CD4-positive, CD25-positive, alpha-beta regulatory T cell (primary cell): ENCODE results near the gene LY6G6F. TPM values are rescaled to one million over a fixed set of nuclear protein-coding genes. Genes with fewer than 3 reads are reported as not detected.
A peak's percentile ranks its signal among the peaks of the same experiment; 100 is the strongest.

Experiments used
- ATAC-seq, 2 donors: fragments of 150-1000 bp; cut with Tn5 transposase; one replicate each; pipeline ENCODE4 v1.10.0; 2021; ENCODE audit warnings: low read depth in 2 of 2, moderate number of reproducible peaks in 2 of 2, moderate library complexity in 1 of 2
- DNase-seq, 3 donors: peaks; one replicate each; pipeline versions ENCODE4 v3.0.0 to v3.0.0-alpha.2; 2012 to 2022; ENCODE audit warnings: mixed read lengths in 1 of 3
- H3K27ac ChIP-seq: one replicate; pipeline ENCODE4 v1.7.0; 2013; ENCODE audit warnings: mild to moderate bottlenecking, low read length; ENCODE audit not compliant: insufficient read depth, poor library complexity, severe bottlenecking
- H3K27me3 ChIP-seq: one replicate; pipeline ENCODE4 v1.7.0; 2013; ENCODE audit warnings: low read length; ENCODE audit not compliant: control insufficient read depth, insufficient read depth
- H3K36me3 ChIP-seq: one replicate; pipeline ENCODE4 v1.7.0; 2013; ENCODE audit warnings: mild to moderate bottlenecking, low read length, moderate library complexity; ENCODE audit not compliant: control insufficient read depth, insufficient read depth
- H3K4me1 ChIP-seq: 2 replicates; pipeline ENCODE4 v1.7.0; 2013; ENCODE audit warnings: mild to moderate bottlenecking, low read length; ENCODE audit not compliant: insufficient read depth, control insufficient read depth, poor library complexity, severe bottlenecking
- H3K4me3 ChIP-seq: one replicate; pipeline ENCODE4 v1.7.0; 2013; ENCODE audit warnings: low read depth, mild to moderate bottlenecking, low read length, moderate library complexity
- H3K9me3 ChIP-seq, 2 experiments: 1 replicate in 1 of 2; 2 replicates in 1 of 2; pipeline ENCODE4 v1.7.0; 2013; ENCODE audit warnings: low read length in 2 of 2, mild to moderate bottlenecking in 1 of 2, moderate library complexity in 1 of 2; ENCODE audit not compliant: control insufficient read depth in 2 of 2
- H3K27ac Mint-ChIP-seq, 3 donors: one replicate each; pipeline ENCODE4 v1.8.0; 2020 to 2022; ENCODE audit warnings: mild to moderate bottlenecking in 3 of 3, mixed read lengths in 3 of 3, moderate library complexity in 2 of 3
- H3K27me3 Mint-ChIP-seq: one replicate; pipeline ENCODE4 v1.8.0; 2022; ENCODE audit warnings: mild to moderate bottlenecking, mixed read lengths
- H3K36me3 Mint-ChIP-seq: one replicate; pipeline ENCODE4 v1.8.0; 2020; ENCODE audit warnings: mixed read lengths
- H3K4me1 Mint-ChIP-seq, 4 donors: one replicate each; pipeline ENCODE4 v1.8.0; 2020 to 2022; ENCODE audit warnings: mixed read lengths in 4 of 4, mild to moderate bottlenecking in 1 of 4
- H3K4me3 Mint-ChIP-seq, 4 donors: one replicate each; pipeline ENCODE4 v1.8.0; 2020 to 2022; ENCODE audit warnings: mild to moderate bottlenecking in 4 of 4, mixed read lengths in 4 of 4, moderate library complexity in 3 of 4
- H3K9me3 Mint-ChIP-seq, 7 donors: one replicate each; pipeline ENCODE4 v1.8.0; 2020 to 2022; ENCODE audit warnings: mixed read lengths in 7 of 7, mild to moderate bottlenecking in 3 of 7, moderate library complexity in 2 of 7
- polyA plus RNA-seq, 4 donors: library from polyadenylated mRNA; unstranded; fragments of 300-500 nt; fragmentation: Illumina TruSeq; gene quantifications; one replicate each; pipeline ENCODE4 v1.2.3, GENCODE V29; 2021
- total RNA-seq: library from RNA; stranded (reverse); gene quantifications from one replicate; pipeline ENCODE4 v1.2.3, GENCODE V29; 2022

LY6G6F gene
- total and polyA plus RNA-seq, 5 donors from 2014 or later: 1.5 TPM; not detected in 4

DNA sequence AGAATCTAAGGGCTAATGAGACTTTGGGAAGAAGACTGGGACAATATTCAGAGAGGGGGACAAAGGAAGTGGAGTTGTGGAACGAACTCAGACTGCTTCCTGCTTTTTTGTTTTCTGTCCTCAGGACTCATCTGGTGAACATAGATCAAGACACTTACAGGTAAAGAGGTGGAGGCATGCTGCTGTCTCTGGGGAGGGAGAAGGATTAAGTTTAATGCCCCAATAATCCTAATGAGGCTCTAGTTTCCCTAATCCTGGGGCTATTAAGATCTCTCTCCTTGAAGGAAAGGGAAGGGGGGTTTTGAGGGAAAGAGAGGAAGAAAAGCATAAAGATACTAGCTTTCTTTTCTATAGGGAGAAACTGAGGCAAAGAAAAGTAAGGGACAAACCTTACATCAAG is 37.8 kb downstream of the LY6G6F start:
- ATAC-seq (no peak), DNase-seq (no peak)
- no peaks in the 10 kb centered on the region for H3K9me3 ChIP-seq
- H3K27me3 Mint-ChIP-seq: no peaks in the 10 kb centered on the region
- no peaks in the 10 kb centered on the region for H3K9me3 Mint-ChIP-seq
- peaks cover 3 to 19% (median 14%) of the 10 kb centered on the region in 4 donors for H3K4me1 Mint-ChIP-seq
- peaks cover 6% of the 10 kb centered on the region for H3K36me3 Mint-ChIP-seq
- H3K4me3 Mint-ChIP-seq: peak overlapping the region in 1 of 4 donors; percentile 38
- H3K4me3 ChIP-seq: no peak overlapping the region
- H3K27me3 ChIP-seq: no peaks in the 10 kb centered on the region
- peaks cover 2% of the 10 kb centered on the region for H3K36me3 ChIP-seq
- no peak overlapping the region for H3K27ac ChIP-seq
- peaks cover 11% of the 10 kb centered on the region for H3K4me1 ChIP-seq
- H3K27ac Mint-ChIP-seq: no peak overlapping the region

DNA sequence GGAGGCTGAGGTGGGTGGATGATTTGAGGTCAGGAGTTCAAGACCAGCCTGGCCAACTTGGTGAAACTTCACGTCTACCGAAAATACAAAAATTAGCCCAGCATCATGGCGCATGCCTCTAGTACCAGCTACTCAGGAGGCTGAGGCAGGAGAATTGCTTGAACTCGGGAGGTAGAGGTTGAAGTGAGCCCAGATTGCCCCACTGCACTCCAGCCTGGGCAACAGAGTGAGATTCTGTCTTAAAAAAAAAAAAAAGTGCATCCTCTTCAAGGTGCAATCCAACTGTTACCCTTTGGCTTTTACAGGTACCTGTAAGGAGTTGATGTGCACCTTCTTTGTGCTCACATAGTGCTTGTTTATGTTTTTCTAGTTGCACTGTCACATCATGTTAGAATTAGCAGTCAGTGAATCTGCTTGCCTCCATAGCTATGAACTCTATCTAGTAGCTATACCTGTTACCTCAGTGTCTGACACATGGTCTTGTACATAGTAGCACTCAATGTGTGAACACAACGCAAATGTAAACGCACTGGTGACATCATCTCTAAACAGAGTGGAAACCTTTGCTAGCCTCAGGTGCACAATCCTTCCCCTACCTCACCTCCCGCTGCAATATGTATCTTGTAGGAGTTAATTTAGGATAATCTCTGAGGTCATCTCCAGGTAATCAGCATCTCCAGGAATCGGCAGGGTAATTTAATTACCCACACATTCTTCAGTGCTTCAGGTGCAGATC is 42.8 kb downstream of the LY6G6F start:
- Histone ChIP-seq H3K27ac (no peak overlapping the region), H3K36me3 (no peaks in the 10 kb centered on the region), H3K9me3 (no peaks in the 10 kb centered on the region), H3K4me1 (no peaks in the 10 kb centered on the region), H3K27me3 (no peaks in the 10 kb centered on the region), H3K4me3 (no peak overlapping the region)
- peaks cover 0 to 10% (median 1%) of the 10 kb centered on the region in 4 donors for H3K4me1 Mint-ChIP-seq
- peaks cover 6% of the 10 kb centered on the region for H3K36me3 Mint-ChIP-seq
- H3K27me3 Mint-ChIP-seq: no peaks in the 10 kb centered on the region
- no peaks in the 10 kb centered on the region for H3K9me3 Mint-ChIP-seq
- no peak overlapping the region for H3K4me3 Mint-ChIP-seq
- H3K27ac Mint-ChIP-seq: peak overlapping the region in 2 of 3 donors; percentile 16 to 37
- no peak for DNase-seq
- ATAC-seq: no peak

DNA sequence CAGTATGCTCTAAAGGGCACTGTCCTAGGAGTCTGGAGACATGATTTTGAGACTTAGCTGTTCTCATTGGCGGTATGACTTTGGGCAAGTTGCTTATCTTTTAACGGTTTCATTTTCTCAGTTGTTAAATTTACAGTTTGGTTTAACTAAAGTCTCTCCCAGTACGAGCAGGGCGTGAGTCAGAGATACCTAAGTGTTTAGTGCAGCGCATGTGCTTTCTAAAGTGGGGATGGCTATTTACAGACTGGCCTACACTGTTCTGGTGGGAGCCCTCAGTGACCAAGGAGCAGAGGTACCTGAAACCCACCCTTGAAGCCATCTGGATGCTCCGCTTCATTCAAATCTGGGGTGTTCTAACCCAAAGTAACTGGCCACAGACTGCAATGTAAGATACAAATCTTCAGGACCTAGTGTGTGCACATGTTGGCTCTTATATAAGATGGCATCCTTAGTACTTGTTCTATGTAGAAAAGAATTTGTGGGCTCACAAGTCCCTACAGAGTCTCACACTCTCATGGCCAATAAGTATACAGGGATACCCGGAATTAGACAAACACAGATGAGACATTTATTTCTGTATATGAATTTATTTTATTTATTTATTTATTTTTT is 43.9 kb downstream of the LY6G6F start:
- H3K27me3 ChIP-seq: no peaks in the 10 kb centered on the region
- ATAC-seq (no peak), DNase-seq (no peak)
- no peaks in the 10 kb centered on the region for H3K9me3 ChIP-seq
- H3K4me1 ChIP-seq: no peaks in the 10 kb centered on the region
- H3K27ac Mint-ChIP-seq: no peak overlapping the region
- peaks cover 0 to 6% (median 2%) of the 10 kb centered on the region in 4 donors for H3K4me1 Mint-ChIP-seq
- no peak overlapping the region for H3K4me3 ChIP-seq
- H3K36me3 ChIP-seq: no peaks in the 10 kb centered on the region
- H3K27ac ChIP-seq: no peak overlapping the region
- H3K4me3 Mint-ChIP-seq: no peak overlapping the region
- no peaks in the 10 kb centered on the region for H3K9me3 Mint-ChIP-seq
- peaks cover 6% of the 10 kb centered on the region for H3K36me3 Mint-ChIP-seq
- H3K27me3 Mint-ChIP-seq: no peaks in the 10 kb centered on the region

GRCh38 chr6:31752739-31753319 is 46.2 kb downstream of the LY6G6F start:
- Histone ChIP-seq H3K4me1 (no peaks in the 10 kb centered on the region), H3K9me3 (no peaks in the 10 kb centered on the region), H3K36me3 (no peaks in the 10 kb centered on the region), H3K27ac (no peak overlapping the region), H3K27me3 (no peaks in the 10 kb centered on the region), H3K4me3 (no peak overlapping the region)
- DNase-seq (no peak), ATAC-seq (no peak)
- Mint-ChIP-seq H3K4me3 (no peak overlapping the region), H3K27me3 (no peaks in the 10 kb centered on the region), H3K27ac (peak overlapping the region in 2 of 3 donors; percentile 53 to 54), H3K36me3 (no peaks in the 10 kb centered on the region), H3K9me3 (no peaks in the 10 kb centered on the region), H3K4me1 (peaks cover 0 to 6% (median 3%) of the 10 kb centered on the region in 4 donors)

DNA sequence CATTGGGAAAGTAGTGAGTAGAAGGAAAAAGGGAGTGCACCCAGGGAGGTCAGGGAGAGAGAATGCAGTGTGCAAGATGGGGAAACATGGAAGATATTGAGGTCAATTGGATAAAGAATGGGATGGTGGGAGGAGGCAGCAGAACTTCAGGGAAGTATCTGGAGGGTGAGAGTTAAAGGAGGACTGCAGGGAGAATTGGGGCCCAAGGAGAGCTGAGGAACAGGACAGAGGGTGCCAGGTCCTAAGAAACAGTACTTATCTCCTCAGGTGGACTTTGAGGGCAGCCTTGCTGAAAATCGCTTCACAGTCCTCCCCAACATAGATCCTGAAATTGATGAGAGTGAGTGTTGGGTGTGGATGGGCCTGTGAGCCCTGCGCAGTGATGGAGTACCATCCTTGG is 51.6 kb downstream of the LY6G6F start:
- Histone ChIP-seq H3K36me3 (no peaks in the 10 kb centered on the region), H3K9me3 (no peaks in the 10 kb centered on the region), H3K4me3 (no peak overlapping the region), H3K27ac (no peak overlapping the region), H3K4me1 (no peaks in the 10 kb centered on the region), H3K27me3 (no peaks in the 10 kb centered on the region)
- Mint-ChIP-seq H3K4me3 (peak overlapping the region in 1 of 4 donors; percentile 63), H3K27me3 (no peaks in the 10 kb centered on the region), H3K36me3 (peaks cover 19% of the 10 kb centered on the region), H3K27ac (peak overlapping the region in 1 of 3 donors; percentile 95), H3K4me1 (peaks cover 0 to 5% (median 2%) of the 10 kb centered on the region in 4 donors), H3K9me3 (no peaks in the 10 kb centered on the region)
- DNase-seq: no peak
- no peak for ATAC-seq

Other genes starting within 250 kb of the LY6G6F start
Only the 30 nearest of the 39 such genes appear.
- 4.6 TPM for gene NFKBIL1, start 159.3 kb upstream of the LY6G6F start, total RNA-seq
- gene NFKBIL1, start 159.3 kb upstream of the LY6G6F start, polyA plus RNA-seq: 1 to 10 TPM; 4.7 to 9.4 (median 6.9) TPM
- 15.6 TPM for gene LTA, start 134.6 kb upstream of the LY6G6F start, total RNA-seq
- 10 to 100 TPM; 12.8 to 20.0 (median 13.9) TPM for gene LTA, start 134.6 kb upstream of the LY6G6F start, polyA plus RNA-seq
- gene TNF, start 131.3 kb upstream of the LY6G6F start, total RNA-seq: 21.8 TPM
- gene TNF, start 131.3 kb upstream of the LY6G6F start, polyA plus RNA-seq: 1 to 10 TPM in 3 of 4 donors, under 1 TPM in 1; 0.48 to 3.1 (median 2.2) TPM
- 493 TPM for gene LTB, start 124.4 kb upstream of the LY6G6F start, total RNA-seq
- 1,000 to 10,000 TPM; 1,104 to 1,480 (median 1,402) TPM for gene LTB, start 124.4 kb upstream of the LY6G6F start, polyA plus RNA-seq
- 12.9 TPM for gene LST1, start 120.6 kb upstream of the LY6G6F start, total RNA-seq
- 10 to 100 TPM in 1 of 4 donors, 1 to 10 TPM in 3; 8.0 to 10.9 (median 8.7) TPM for gene LST1, start 120.6 kb upstream of the LY6G6F start, polyA plus RNA-seq
- gene NCR3, start 113.9 kb upstream of the LY6G6F start, total RNA-seq: 8.6 TPM
- gene NCR3, start 113.9 kb upstream of the LY6G6F start, polyA plus RNA-seq: 10 to 100 TPM; 30.8 to 86.6 (median 39.2) TPM
- 9.9 TPM for gene AIF1, start 91.6 kb upstream of the LY6G6F start, total RNA-seq
- gene AIF1, start 91.6 kb upstream of the LY6G6F start, polyA plus RNA-seq: 10 to 100 TPM in 3 of 4 donors, 1 to 10 TPM in 1; 6.5 to 38.8 (median 19.3) TPM
- 214 TPM for gene PRRC2A, start 86.2 kb upstream of the LY6G6F start, total RNA-seq
- gene PRRC2A, start 86.2 kb upstream of the LY6G6F start, polyA plus RNA-seq: 1 to 10 TPM; 2.8 to 5.0 (median 3.2) TPM
- gene BAG6, start 54.2 kb upstream of the LY6G6F start, total RNA-seq: 213 TPM
- gene BAG6, start 54.2 kb upstream of the LY6G6F start, polyA plus RNA-seq: 10 to 100 TPM; 13.5 to 19.7 (median 18.0) TPM
- 1.7 TPM for gene APOM, start 51.0 kb upstream of the LY6G6F start, total RNA-seq
- 1 to 10 TPM; 2.5 to 4.1 (median 2.8) TPM for gene APOM, start 51.0 kb upstream of the LY6G6F start, polyA plus RNA-seq
- gene C6orf47, start 46.1 kb upstream of the LY6G6F start, total RNA-seq: 18.8 TPM
- gene C6orf47, start 46.1 kb upstream of the LY6G6F start, polyA plus RNA-seq: 10 to 100 TPM; 24.2 to 30.5 (median 27.1) TPM
- 9.8 TPM for gene GPANK1, start 41.9 kb upstream of the LY6G6F start, total RNA-seq
- gene GPANK1, start 41.9 kb upstream of the LY6G6F start, polyA plus RNA-seq: 10 to 100 TPM; 21.6 to 27.3 (median 25.2) TPM
- gene CSNK2B, start 40.8 kb upstream of the LY6G6F start, total RNA-seq: 141 TPM
- gene CSNK2B, start 40.8 kb upstream of the LY6G6F start, polyA plus RNA-seq: 100 to 1,000 TPM; 235 to 285 (median 261) TPM
- gene LY6G5B, start 36.9 kb upstream of the LY6G6F start, total RNA-seq: 38.8 TPM
- gene LY6G5B, start 36.9 kb upstream of the LY6G6F start, polyA plus RNA-seq: not detected
- gene LY6G5C, start 25.8 kb upstream of the LY6G6F start, total RNA-seq: 3.1 TPM
- 10 to 100 TPM in 3 of 4 donors, 1 to 10 TPM in 1; 7.4 to 19.9 (median 11.9) TPM for gene LY6G5C, start 25.8 kb upstream of the LY6G6F start, polyA plus RNA-seq
- gene ABHD16A, start 3.5 kb upstream of the LY6G6F start, total RNA-seq: 78.4 TPM
- gene ABHD16A, start 3.5 kb upstream of the LY6G6F start, polyA plus RNA-seq: 10 to 100 TPM; 33.4 to 43.2 (median 35.8) TPM
- not detected for gene LY6G6D, start 8.5 kb downstream of the LY6G6F start, total RNA-seq
- gene LY6G6D, start 8.5 kb downstream of the LY6G6F start, polyA plus RNA-seq: not detected
- gene LY6G6C, start 14.9 kb downstream of the LY6G6F start, total RNA-seq: not detected
- not detected for gene LY6G6C, start 14.9 kb downstream of the LY6G6F start, polyA plus RNA-seq
- gene MPIG6B, start 16.5 kb downstream of the LY6G6F start, total RNA-seq: 10.8 TPM
- under 1 TPM in 1 of 4 donors, not detected in 3; 0.43 TPM for gene MPIG6B, start 16.5 kb downstream of the LY6G6F start, polyA plus RNA-seq
- gene DDAH2, start 22.4 kb downstream of the LY6G6F start, total RNA-seq: 13.6 TPM
- gene DDAH2, start 22.4 kb downstream of the LY6G6F start, polyA plus RNA-seq: 10 to 100 TPM; 16.0 to 19.8 (median 17.7) TPM
- 192 TPM for gene CLIC1, start 29.7 kb downstream of the LY6G6F start, total RNA-seq
- 100 to 1,000 TPM; 481 to 771 (median 621) TPM for gene CLIC1, start 29.7 kb downstream of the LY6G6F start, polyA plus RNA-seq
- 17.4 TPM for gene MSH5, start 33.1 kb downstream of the LY6G6F start, total RNA-seq
- gene MSH5, start 33.1 kb downstream of the LY6G6F start, polyA plus RNA-seq: 1 to 10 TPM; 1.2 to 3.3 (median 1.3) TPM
- 2.3 TPM for gene SAPCD1, start 55.8 kb downstream of the LY6G6F start, total RNA-seq
- gene SAPCD1, start 55.8 kb downstream of the LY6G6F start, polyA plus RNA-seq: not detected
- 6.8 TPM for gene VWA7, start 70.5 kb downstream of the LY6G6F start, total RNA-seq
- gene VWA7, start 70.5 kb downstream of the LY6G6F start, polyA plus RNA-seq: 1 to 10 TPM in 3 of 4 donors, under 1 TPM in 1; 0.91 to 1.2 (median 1.2) TPM
- 63.4 TPM for gene VARS1, start 88.9 kb downstream of the LY6G6F start, total RNA-seq
- 10 to 100 TPM; 27.1 to 45.1 (median 29.9) TPM for gene VARS1, start 88.9 kb downstream of the LY6G6F start, polyA plus RNA-seq
- 29.3 TPM for gene LSM2, start 100.1 kb downstream of the LY6G6F start, total RNA-seq
- 100 to 1,000 TPM in 1 of 4 donors, 10 to 100 TPM in 3; 80.0 to 122 (median 87.5) TPM for gene LSM2, start 100.1 kb downstream of the LY6G6F start, polyA plus RNA-seq
- 5.5 TPM for gene HSPA1L, start 108.4 kb downstream of the LY6G6F start, total RNA-seq
- gene HSPA1L, start 108.4 kb downstream of the LY6G6F start, polyA plus RNA-seq: 1 to 10 TPM; 2.2 to 4.2 (median 3.5) TPM
- gene HSPA1A, start 108.7 kb downstream of the LY6G6F start, total RNA-seq: 30.6 TPM
- gene HSPA1A, start 108.7 kb downstream of the LY6G6F start, polyA plus RNA-seq: 10 to 100 TPM; 65.7 to 93.0 (median 80.5) TPM
- 27.3 TPM for gene HSPA1B, start 120.9 kb downstream of the LY6G6F start, total RNA-seq
- gene HSPA1B, start 120.9 kb downstream of the LY6G6F start, polyA plus RNA-seq: 1 to 10 TPM; 2.3 to 6.8 (median 3.0) TPM
- gene NEU1, start 156.0 kb downstream of the LY6G6F start, total RNA-seq: 29.1 TPM
- 10 to 100 TPM; 26.4 to 32.4 (median 29.7) TPM for gene NEU1, start 156.0 kb downstream of the LY6G6F start, polyA plus RNA-seq